GM19238 (cell line): ENCODE measurements around the gene KYAT1.
"Not testable (repeated sequence)": the region's sequence is repeated elsewhere in the genome, so short reads cannot be mapped to it uniquely, and the experiment has no call there.

Experiments
- DNase-seq: peaks from one replicate; pipeline ENCODE4 v3.0.0; 2011; ENCODE audit warnings: low spot score; ENCODE audit not compliant: insufficient read length

The KYAT1 gene

DNA sequence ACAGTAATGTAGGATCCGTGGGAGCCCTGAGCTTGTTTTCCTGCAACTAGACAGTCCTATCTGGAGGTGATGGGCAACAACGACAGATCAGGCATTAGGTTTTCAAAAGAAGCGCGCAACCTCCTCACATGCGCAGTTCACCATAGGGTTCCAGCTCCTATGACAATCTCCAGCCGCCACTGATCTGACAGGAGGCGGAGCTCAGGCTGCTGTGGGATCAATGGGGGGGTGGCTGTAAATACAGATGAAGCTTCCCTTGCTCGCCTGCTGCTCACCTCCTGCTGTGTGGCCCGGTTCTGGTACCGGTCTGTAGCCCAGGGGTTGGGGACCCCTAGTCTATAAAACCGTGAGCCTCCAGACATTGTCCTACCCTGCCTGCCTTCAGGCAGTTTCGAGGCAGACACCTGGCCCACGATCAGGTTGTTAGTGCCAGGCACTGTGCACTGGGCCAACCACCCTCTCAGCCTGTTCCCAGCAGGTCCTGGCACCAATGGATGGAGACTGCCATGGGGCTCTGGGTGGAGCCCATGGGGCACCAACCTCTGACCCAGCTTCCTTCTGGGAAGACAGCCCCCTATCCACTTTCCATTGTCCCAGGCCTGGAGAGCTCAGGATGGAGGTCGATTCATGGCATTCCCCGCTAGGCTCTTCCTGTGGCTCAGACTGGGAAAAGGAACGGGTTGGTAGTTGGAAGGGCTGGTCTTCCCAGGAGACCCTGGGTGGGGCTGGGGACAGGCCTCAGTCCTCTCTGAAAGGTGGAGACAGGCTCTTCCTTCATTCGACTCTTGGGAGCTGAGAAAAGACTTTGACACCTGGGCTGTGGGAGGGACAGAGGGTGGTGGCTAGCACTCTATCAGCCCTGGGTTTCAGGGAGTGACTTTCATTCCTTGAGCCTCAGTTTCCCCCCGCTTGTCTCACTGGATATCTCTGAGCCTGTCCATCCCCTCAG lies 61.8 kb downstream of the KYAT1 start:
- DNase-seq = no peak

DNA sequence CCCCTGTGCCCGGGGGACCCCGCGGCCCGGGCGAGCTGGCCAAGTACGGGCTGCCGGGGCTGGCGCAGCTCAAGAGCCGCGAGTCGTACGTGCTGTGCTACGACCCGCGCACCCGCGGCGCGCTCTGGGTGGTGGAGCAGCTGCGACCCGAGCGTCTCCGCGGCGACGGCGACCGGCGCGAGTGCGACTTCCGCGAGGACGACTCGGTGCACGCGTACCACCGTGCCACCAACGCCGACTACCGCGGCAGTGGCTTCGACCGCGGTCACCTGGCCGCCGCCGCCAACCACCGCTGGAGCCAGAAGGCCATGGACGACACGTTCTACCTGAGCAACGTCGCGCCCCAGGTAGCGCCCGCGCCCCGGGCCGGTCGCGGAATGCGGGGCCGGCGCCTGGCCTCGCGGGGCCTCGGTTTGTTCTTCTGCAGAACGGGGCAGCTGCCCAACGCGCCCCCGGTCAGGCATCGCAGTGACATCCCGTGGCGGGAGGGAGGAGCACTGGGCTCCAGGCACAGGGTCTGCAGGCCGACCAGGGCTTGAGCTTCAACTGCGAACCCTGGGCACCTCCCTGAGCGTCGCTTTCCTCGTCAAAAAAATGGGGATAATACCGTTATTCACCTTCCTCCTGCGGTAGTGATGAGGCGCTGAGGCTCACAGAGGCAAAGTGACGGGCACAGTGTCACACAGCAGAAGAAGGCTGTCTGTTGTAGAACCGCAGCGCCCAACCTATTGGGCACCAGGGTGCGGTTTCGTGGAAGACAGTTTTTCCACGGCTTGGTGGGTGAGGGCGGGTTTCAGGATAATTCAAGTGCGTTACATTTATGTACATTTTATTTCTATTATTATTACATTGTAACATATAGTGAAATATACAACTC lies 62.7 kb downstream of the KYAT1 start:
- peak; percentile 64 for DNase-seq

DNA sequence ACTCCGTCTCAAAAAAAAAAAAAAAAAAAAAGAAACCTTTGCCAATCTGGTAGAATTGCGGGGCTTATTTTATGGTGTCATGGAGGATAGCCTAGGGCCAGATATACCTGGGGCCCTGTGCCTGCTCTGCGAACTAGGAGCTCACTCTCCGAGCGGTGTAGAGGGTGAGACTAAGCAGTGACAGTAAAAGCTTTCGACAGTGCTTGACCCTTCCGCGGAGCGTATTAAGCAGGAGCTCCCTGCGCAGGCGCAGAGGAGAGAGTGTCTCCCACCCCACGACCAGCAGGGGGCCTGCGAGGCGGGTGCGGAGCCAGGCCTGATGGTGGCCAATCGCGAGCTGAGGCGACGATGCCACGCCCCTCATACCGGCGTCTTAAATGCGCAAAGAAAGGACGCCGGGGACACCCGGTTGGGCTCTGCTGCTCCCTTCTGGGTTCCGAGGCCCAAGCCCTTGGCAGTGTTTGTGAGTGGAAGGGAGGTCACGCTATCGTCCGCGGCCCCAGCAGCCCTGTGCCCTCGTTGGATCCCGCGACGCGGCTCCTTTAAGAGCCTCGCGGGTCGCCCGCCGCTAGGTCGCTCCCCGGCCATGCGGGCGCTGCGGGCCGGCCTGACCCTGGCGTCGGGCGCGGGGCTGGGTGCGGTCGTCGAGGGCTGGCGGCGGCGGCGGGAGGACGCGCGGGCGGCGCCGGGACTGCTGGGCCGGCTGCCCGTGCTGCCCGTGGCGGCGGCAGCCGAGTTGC lies 63.5 kb downstream of the KYAT1 start, which contains the start of gene ENDOG:
Gene ENDOG, plus strand, starts transcription at position 402 of the 740 bp plus-strand sequence. Its CDS starts 185 bp downstream, at position 587.
- peak; percentile 100 for DNase-seq

DNA sequence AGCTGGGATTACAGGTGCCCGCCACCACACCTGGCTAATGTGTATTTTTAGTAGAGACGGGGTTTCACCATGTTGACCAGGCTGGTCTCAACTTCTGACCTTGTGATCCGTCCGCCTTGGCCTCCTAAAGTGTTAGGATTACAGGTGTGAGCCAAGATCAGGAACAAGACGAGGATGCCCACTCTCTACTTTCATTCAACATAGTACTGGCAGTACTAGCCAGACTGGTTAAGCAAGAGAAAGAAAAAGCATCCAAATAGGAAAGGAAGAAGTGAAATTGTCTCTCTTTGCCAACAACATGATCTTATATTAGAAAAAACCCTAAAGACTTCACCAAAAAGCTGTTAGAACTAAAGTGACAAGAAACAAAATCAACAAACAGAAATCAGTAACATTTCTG lies 70.9 kb downstream of the KYAT1 start:
- no peak for DNase-seq

DNA sequence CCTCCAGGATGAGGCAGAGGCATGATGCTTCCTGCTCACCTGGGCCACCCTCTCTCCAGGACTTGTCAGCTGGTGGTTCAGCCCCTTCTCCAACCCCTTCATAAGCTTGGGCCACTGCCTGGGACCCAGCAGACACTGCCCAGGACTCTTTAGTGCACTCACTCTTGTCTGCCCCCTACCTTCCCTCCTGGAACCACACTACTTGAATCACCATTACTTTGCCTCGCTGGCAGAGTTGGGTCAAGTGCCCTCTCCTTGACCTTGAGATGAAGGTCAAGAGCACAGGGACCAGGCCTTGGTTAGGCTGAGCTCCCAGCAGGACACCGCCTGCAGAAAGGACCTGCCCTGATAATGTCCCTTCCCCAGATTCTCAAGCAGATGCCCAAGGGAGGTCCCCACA lies 71.9 kb downstream of the KYAT1 start:
- DNase-seq = no peak

DNA sequence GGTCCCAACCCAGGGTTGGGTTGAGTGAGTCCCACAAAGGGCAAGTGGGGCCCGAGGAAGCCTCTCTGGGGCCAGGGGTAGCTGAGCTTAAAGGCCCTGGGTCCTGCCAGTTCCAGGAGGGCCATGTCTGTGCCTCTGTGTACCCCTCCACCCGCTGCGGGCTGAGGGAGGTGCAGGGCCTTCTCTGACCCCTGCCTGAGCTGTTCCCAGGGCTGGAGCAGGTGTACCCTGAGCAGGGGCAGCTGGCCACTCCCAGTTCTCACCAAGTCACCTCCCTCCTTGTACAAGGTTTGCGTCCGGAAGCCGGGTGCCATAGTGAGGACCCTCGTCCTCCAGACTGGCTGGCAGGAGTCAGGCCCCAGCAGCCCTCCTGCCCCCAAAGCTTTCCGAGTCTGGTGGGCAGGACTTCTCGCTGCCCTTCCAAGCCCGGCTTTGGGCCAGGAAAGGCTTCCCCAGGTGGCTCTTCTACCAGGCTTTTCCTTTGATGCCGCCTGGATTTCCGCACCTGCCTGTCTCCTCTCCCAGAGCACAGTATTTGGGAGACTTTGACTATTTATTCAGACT lies 72.6 kb downstream of the KYAT1 start:
- no peak for DNase-seq

DNA sequence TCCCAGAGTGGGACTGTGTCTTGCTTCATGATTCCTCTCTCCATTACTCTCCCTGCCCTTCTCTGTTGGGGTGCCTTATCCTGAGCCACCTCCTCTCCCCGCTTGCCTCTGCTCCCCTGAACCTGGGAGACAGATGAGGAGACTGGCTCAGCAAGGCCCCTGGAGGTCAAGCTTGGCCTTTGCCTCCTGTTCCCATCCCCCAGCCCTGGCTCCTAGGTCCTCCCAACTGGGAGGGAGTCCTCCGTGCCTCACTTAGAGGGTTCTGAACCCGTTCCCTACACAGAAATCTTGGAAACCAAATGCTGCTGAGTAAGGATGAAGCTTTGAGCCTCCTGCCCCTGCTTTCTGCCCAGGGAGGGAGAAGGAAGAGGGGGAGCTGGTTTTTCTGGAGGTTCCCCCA lies 73.2 kb downstream of the KYAT1 start:
- no peak for DNase-seq

DNA sequence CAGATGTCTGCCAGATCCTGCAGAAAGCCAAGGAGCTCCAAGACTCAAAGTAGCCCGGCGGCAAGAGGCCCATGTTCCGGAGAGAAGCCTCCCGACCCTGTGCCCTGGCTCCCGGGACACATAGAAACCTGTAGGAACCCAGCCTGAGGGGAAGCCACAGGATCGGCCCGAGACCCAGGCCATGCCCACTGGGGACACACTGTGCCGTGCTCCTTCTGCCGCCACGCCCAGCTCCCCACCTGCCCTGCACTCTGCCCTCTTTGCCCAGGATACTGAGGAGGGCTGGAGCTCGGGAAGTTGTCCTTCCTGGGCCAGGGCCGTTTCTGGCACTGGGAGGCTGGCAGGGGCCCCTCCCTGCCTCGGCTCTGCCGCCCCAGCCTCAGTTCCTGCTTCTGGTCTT lies 73.9 kb downstream of the KYAT1 start:
- DNase-seq = no peak

DNA sequence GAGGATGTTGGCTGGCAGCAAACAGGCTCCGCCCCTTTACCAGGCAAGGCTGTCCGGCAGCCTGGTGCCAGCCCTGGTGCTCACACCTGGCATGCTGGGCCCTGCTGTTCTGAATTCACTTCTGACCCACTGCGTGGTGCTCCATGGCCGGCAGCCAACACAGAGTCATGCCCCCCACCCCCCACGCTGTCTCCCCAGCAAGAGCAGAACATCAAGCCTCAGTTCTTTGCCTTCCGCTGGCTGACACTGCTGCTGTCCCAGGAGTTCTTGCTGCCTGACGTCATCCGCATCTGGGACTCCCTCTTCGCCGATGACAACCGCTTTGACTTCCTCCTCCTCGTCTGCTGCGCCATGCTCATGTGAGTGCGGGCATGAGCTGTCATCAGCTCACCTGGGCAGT lies 76.1 kb downstream of the KYAT1 start:
- DNase-seq = no peak

DNA sequence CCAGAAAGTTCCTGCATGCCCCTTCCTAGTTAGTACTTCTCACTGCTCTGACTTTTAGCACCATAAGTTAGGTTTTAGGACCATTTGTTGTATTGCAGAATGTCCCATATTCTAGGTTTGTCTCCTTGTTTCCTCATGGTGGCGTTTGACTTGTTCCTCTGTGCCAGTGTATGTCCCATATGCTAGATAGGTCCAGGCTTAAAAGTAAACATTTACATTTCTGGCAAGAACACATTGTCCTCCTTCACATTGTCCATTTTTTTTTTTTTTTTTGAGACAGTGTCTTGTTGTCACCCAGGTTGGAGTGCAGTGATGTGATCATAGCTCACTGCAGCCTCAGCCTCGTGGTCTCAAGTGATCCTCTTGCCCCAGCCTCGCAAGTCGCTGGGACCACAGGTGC lies 79.3 kb downstream of the KYAT1 start:
- DNase-seq = no peak

DNA sequence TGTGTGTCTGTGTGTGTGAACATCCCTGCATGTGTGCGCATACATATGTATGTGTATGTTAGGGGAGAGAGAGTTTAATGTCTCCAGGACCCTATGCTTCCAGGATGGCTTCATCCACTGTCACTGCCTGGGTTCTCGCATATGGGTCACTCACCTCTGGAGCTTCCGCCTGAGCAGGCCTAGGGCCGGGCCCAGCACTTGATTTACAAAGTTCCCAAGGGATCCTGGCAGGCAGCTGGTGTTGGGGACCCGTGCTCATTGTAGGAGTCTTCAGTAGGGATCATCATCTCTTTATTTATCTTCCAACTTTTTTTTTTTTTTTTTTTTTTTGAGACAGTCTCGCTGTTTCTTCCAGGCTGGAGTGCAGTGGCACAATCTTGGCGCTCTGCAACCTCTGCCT lies 81.7 kb downstream of the KYAT1 start:
- DNase-seq = no peak

DNA sequence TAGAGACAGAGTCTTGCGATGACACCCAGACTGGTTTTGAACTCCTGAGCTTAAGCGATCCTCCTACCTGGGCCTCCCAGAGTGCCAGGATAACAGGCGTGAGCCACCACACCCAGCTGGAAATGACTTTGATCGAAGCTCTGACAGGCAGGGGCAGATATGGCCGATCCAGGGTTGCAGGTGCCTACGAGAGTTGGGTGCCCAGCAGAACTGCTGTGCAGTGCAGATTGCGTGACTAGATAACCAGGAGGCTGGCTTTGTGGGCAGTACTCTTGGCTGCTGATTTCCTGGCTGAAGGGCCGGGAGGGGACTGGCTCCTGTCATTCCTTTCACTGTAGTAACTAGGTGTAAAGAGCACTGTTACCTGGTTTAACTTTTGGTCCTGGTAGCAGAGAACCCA lies 82.9 kb downstream of the KYAT1 start:
- DNase-seq = no peak

DNA sequence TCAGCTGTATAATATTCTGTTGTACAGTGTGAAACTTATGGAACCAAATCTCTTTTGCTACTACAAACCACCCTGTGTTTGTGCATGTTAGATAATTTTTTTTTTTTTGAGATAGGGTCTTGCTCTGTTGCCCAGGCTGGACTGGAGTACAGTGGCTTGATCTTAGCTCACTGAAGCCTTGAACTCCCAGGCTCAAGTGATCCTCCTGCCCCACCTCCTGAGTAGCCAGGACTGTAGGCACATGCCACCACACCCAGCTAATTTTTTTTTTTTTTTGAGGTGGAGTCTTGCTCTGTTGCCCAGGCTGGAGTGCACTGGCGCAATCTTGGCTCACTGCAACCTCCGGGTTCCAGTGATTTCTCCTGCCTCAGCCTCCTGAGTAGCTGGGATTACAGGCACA lies 86.8 kb downstream of the KYAT1 start:
- DNase-seq = not testable (repeated sequence)

DNA sequence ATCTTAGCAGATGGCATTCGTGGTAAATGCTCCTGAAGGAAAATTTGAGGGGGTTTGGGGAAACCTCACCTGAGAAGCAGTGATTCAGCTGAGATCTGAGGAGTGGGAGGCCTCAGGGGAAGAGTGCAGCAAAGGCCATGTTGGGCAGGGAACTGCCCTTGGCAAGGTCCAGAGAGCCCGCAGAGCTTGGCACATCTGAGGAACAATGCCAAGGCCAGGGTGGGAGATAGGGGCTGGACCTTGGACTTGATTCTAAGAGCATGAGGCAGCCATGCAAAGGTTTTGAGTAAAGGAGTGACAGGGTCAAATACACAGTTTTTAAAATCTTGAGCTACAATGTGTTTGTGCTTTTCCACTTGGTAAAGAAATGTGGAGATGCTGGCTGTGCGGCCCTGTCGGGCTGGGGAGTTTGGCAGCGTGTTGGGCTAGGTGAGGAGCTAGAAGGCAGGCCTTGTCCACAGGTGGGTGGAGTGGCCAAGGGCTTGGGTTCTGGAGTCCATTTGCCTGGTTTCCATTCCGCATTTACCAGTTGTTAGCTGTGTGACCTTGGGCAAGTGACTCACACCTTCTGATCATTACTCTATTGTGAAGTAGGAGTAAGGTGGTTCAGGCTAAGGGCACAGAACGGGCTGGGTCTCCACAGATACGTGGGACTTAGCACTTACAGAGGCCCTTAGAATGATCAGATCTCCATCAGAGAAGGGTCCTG lies 88.6 kb downstream of the KYAT1 start:
- no peak for DNase-seq

DNA sequence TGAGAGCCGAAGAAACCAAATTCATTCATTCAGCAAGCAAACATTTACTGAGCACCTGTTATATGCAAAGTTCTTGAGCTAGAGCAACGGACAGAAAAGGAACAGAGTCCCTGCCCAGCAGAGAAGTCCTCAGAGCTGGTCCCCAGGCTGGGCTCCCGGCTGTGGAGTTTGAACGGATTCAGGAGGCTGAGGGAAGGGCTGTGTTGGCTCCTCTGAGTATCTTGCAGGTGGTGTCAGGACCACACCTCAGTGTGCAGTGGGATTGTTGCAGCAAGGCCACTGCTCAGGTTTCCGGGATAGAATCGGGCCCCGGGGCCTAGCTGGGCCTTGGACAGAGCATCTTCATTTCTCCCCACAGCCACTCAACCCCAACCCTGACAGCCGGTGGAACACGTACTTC lies 89.6 kb downstream of the KYAT1 start:
- no peak for DNase-seq

DNA sequence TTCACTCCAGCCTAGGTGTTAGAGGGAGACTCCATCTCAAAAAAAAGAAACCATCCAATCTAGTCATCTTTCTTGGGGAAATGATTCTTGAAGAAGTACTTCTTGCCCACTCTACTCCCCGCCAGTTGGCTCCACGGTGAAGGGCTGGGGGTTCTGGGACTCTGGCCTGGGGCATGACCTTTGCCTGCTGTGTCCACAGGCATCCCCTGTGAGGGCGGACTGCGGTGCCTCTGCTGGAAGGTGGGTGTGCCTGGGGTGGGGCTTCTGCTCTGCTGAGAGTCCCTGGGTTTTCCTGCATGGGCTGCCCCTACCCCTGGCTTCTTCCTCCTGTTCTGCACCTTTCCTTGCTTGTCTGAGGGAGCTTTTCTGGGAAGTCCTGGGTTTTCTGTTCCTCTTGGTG lies 91.2 kb downstream of the KYAT1 start:
- DNase-seq = no peak

DNA sequence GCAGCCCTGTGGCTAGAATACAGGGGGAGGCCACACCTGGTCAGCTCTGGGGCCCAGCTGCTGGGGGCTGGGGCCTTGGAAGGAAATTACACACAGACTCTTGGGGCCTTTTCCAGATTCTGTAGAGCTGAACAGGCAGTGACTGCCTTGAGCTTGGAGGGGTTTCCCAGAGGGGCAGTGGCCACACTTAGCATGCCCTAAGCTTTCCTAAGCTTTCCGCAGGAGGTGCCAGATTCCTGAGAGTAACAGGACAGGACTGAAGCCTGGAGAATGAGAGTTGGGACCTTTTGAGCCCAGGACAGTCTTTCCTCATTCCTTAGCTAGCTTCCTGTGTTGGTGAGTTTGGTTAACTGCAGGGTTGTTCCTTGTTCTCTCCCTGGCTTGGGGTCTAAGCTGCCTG lies 93.3 kb downstream of the KYAT1 start:
- no peak for DNase-seq

DNA sequence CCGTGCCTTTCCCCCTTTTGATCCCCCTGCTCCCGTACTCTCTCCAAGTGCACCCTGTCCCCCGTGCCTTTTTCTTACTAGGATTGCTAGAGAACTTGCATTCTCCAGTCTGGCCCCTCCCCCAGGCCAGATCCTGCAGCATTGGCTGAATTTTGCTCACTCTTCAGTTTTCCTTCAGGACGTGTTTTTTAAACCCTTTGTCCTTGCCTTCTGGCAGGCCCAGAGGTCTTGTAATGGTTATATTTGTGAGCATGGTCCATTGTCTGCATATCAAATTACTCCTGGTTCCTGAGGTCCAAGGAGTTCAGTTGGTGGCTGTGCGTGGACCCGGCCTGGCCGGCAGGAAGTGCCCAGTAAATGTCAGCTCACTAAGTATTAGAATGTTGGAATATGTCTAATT lies 94.1 kb downstream of the KYAT1 start:
- DNase-seq = no peak

DNA sequence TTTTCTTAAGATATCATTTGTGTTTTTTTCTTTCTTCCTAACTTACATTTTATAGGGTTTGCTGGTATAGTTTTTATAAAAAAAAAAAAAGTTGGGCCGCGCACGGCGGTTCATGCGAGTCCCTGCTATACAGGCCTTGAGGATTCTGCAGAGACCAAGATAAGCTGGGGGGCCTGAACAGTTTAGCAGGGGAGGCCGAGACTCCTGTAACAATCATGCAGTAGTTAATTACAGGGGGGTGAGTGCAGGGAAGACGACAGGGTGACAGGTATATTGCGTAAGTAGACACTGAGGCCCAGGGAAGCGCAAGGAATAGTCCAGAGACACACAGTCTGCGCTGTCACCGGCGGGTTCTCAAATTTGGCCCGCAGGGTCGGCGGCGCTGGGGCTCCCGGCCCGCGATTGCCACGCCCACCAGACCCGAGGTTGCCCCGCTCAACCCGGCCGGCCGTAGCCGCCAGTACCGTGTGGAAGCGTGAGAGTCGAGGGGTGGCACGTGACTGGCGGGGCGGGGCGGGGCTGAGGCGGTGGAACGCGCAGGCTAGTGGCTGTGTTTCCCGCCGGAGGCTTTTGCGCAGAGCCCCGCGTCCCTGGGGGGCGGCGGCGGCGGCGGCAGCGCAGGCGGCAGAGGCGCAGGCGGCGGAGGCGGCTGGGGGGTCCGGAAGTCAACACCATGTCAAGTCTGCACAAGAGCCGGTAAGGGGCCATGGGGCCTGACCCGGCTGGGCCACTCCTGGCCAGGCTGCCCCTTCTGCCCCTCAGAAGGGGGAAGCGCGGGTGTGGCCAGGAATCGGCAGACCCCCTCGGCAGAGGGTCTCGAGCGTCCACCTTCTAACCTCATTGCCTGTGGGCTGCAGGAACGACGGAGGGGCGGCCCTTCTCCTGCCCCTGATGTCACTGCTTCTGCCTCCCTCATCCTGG lies 94.8 kb downstream of the KYAT1 start, which contains the start of gene TBC1D13:
Gene TBC1D13, plus strand, starts transcription at position 573 of the 921 bp plus-strand sequence. Its CDS starts 101 bp downstream, at position 674.
- DNase-seq = peak; percentile 93
